LNCaP clone FGC (cell line): ENCODE data around the gene NAP1L4.

ENCODE experiments used
- DNase-seq: peaks from one replicate; pipeline ENCODE4 v3.0.0-alpha.2; 2011; ENCODE audit warnings: low read depth
- H3K4me3 ChIP-seq: 2 replicates; pipeline ENCODE4 v1.5.1; 2011; ENCODE audit warnings: mild to moderate bottlenecking, low read depth, low read length, control low read depth
- CTCF ChIP-seq: IDR thresholded peaks from 2 replicates; pipeline ENCODE4 v1.5.1; 2012; ENCODE audit warnings: mild to moderate bottlenecking; ENCODE audit not compliant: control insufficient read depth, insufficient read depth; ENCODE audit errors: extremely low read depth

Gene NAP1L4

GRCh38 chr11:2950825-2951224 lies 41.3 kb downstream of the NAP1L4 start:
- no peak for TF ChIP-seq CTCF
- H3K4me3 ChIP-seq = no peak overlapping the region
- DNase-seq = no peak

GRCh38 chr11:2949920-2950319 lies 42.2 kb downstream of the NAP1L4 start:
- no peak for TF ChIP-seq CTCF
- no peak for DNase-seq
- H3K4me3 ChIP-seq = no peak overlapping the region

GRCh38 chr11:2947744-2948143 lies 44.4 kb downstream of the NAP1L4 start:
- DNase-seq = no peak
- H3K4me3 ChIP-seq = no peak overlapping the region
- TF ChIP-seq CTCF = no peak

GRCh38 chr11:2945757-2946287 lies 46.3 kb downstream of the NAP1L4 start:
- TF ChIP-seq CTCF = no peak
- no peak overlapping the region for H3K4me3 ChIP-seq
- DNase-seq = no peak

GRCh38 chr11:2945031-2945756 lies 46.9 kb downstream of the NAP1L4 start:
- DNase-seq = no peak
- no peak for TF ChIP-seq CTCF
- no peak overlapping the region for H3K4me3 ChIP-seq

GRCh38 chr11:2944530-2944929 lies 47.6 kb downstream of the NAP1L4 start:
- no peak for DNase-seq
- no peak for TF ChIP-seq CTCF
- no peak overlapping the region for H3K4me3 ChIP-seq

- no peak for DNase-seq
- TF ChIP-seq CTCF = no peak
- H3K4me3 ChIP-seq = no peak overlapping the region
Observed at GRCh38 chr11:2943711-2944118, 48.4 kb downstream of the NAP1L4 start.
